MM.1S (cell line): ENCODE measurements around the gene ZC3H4.

Experiments
- CTCF ChIP-seq: fragments of 300-600 bp; sonication (generic); IDR thresholded peaks from 2 replicates; pipeline ENCODE4 v1.5.1; 2016; ENCODE audit warnings: antibody characterized with exemption, low read length, mixed read lengths
- EZH2 ChIP-seq: fragments of 300-600 bp; sonication (generic); optimal IDR thresholded peaks from 2 replicates; pipeline ENCODE3; 2017; ENCODE audit warnings: low read depth, mild to moderate bottlenecking, antibody characterized with exemption, low read length, mixed read lengths

- TF ChIP-seq CTCF (no peak), EZH2 (no peak)
Measured at GRCh38 chr19:47063874-47064273, 49.7 kb downstream of the ZC3H4 start.
